ENCODE measurements around the gene ABCC4.

DNA sequence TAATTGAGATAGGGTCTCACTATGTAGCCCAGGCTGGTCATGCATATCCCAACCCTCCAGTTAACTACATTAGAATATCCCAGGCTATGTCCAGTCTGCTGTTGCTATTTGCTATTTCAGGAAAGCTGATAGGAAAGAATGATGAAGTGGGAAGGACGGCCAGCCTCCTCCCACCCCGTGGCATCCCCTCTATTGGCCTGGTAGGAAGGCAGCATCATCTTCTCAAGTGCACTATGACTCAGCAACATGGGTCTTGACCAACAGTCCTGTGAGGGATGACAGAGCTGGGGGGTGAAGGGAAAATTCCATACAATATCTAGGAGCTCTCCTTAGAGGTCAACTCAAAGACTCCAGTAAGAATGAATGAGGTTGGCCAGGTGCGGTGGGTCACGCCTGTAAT lies 48.0 kb upstream of the ABCC4 start:
- TF ChIP-seq EZH2 (IDR thresholded peaks at IDR 0.05; ENCODE audit: borderline replicate concordance, insufficient read depth, low read length, poor library complexity, severe bottlenecking) (no peak), TAF1 (IDR thresholded peaks at IDR 0.05; ENCODE audit: low read depth) (no peak)

Data from neural cell (in vitro differentiated cells).